HG03135 (cell line): ENCODE measurements around the gene ARF6.
"Not testable (repeated sequence)": the region's sequence is repeated elsewhere in the genome, so short reads cannot be mapped to it uniquely, and the experiment has no call there.

Experiments
- ATAC-seq: cut with Tn5 transposase; IDR thresholded peaks from one replicate; pipeline ENCODE4 v1.9.1; 2021; ENCODE audit warnings: mild to moderate bottlenecking, moderate library complexity; ENCODE audit not compliant: unreplicated experiment

ARF6 gene

GRCh38 chr14:49875640-49876198, 17.2 kb upstream of the ARF6 start:
- no peak for ATAC-seq

GRCh38 chr14:49876563-49877127, 16.2 kb upstream of the ARF6 start:
- ATAC-seq: no peak

- peak; percentile 82 for ATAC-seq
Observed at GRCh38 chr14:49879646-49880204, 13.2 kb upstream of the ARF6 start.

GRCh38 chr14:49880267-49881064, 12.4 kb upstream of the ARF6 start:
- ATAC-seq: no peak

GRCh38 chr14:49881350-49882001, 11.4 kb upstream of the ARF6 start:
- ATAC-seq: no peak

- ATAC-seq: no peak
Observed at GRCh38 chr14:49882826-49883694, 9.8 kb upstream of the ARF6 start.

- no peak for ATAC-seq
Observed at GRCh38 chr14:49886523-49886922, 6.4 kb upstream of the ARF6 start.

- ATAC-seq: no peak
Observed at GRCh38 chr14:49888293-49888692, 4.6 kb upstream of the ARF6 start.

- ATAC-seq: peak; percentile 16
Observed at GRCh38 chr14:49892301-49892635, 614 bp upstream of the ARF6 start.

GRCh38 chr14:49893309-49894213, 679 bp downstream of the ARF6 start:
- peak; percentile 52 for ATAC-seq

- not testable (repeated sequence) for ATAC-seq
Observed at GRCh38 chr14:49894214-49895107, 1.6 kb downstream of the ARF6 start.

- ATAC-seq: no peak
Observed at GRCh38 chr14:49895480-49895879, 2.6 kb downstream of the ARF6 start.

GRCh38 chr14:49896272-49896671, 3.4 kb downstream of the ARF6 start:
- ATAC-seq: not testable (repeated sequence)

- no peak for ATAC-seq
Observed at GRCh38 chr14:49896966-49897365, 4.1 kb downstream of the ARF6 start.

- no peak for ATAC-seq
Observed at GRCh38 chr14:49897414-49897813, 4.5 kb downstream of the ARF6 start.

- no peak for ATAC-seq
Observed at GRCh38 chr14:49897965-49898364, 5.1 kb downstream of the ARF6 start.

- no peak for ATAC-seq
Observed at GRCh38 chr14:49898485-49898884, 5.6 kb downstream of the ARF6 start.

GRCh38 chr14:49900973-49901372, 8.1 kb downstream of the ARF6 start:
- no peak for ATAC-seq
